OCI-LY7 (cell line): ENCODE data around the gene NXN. TPM values are rescaled to one million over a fixed set of nuclear protein-coding genes. Genes with fewer than 3 reads are reported as not detected.

Experiments
- BruUV-seq: library from RNA; stranded (reverse); fragments of 400-500 nt; replicated peaks from 2 replicates; lab custom pipeline; 2021; lab: Mats Ljungman, UMichigan
- CTCF ChIA-PET: fragments of 300-600 bp; sonication (Branson Sonifier 250); formaldehyde crosslinking; loops from one replicate; lab custom pipeline; 2022; ENCODE audit warnings: antibody characterized with exemption; ENCODE audit not compliant: unreplicated experiment; lab: Charles Lee
- POLR2A ChIA-PET: fragments of 300-600 bp; sonication (Branson Sonifier 250); formaldehyde crosslinking; loops from one replicate; lab custom pipeline; 2022; ENCODE audit warnings: antibody characterized with exemption; lab: Charles Lee
- DNase-seq: peaks from one replicate; pipeline ENCODE4 v3.0.0-alpha.2; 2015; ENCODE audit warnings: low spot score
- H2AFZ ChIP-seq: fragments of 200-600 bp; sonication (generic), shearing (Covaris generic); 2 replicates; pipeline ENCODE4 v1.6.1; 2014; ENCODE audit warnings: mild to moderate bottlenecking, antibody characterized with exemption, low read length, moderate library complexity
- H3K27ac ChIP-seq: fragments of 200-600 bp; sonication (generic); 2 replicates; pipeline ENCODE4 v1.5.1; 2014; ENCODE audit warnings: mixed run types, low read depth, mild to moderate bottlenecking, moderate library complexity, low read length, inconsistent platforms; ENCODE audit not compliant: poor library complexity, severe bottlenecking
- H3K36me3 ChIP-seq: fragments of 200-600 bp; sonication (generic); 2 replicates; pipeline ENCODE4 v1.6.1; 2014; ENCODE audit warnings: mild to moderate bottlenecking, antibody characterized with exemption, low read length, moderate library complexity, mixed read lengths; ENCODE audit not compliant: insufficient read depth
- H3K4me1 ChIP-seq: fragments of 200-600 bp; sonication (generic); 2 replicates; pipeline ENCODE4 v1.5.1; 2014; ENCODE audit warnings: mild to moderate bottlenecking, low read length; ENCODE audit not compliant: insufficient read depth, poor library complexity, severe bottlenecking
- H3K4me2 ChIP-seq: fragments of 200-600 bp; sonication (generic); 2 replicates; pipeline ENCODE4 v1.6.1; 2014; ENCODE audit warnings: mild to moderate bottlenecking, low read length
- H3K4me3 ChIP-seq: fragments of 200-600 bp; sonication (generic); 2 replicates; pipeline ENCODE4 v1.5.1; 2014; ENCODE audit warnings: mild to moderate bottlenecking, low read depth, low read length; ENCODE audit not compliant: poor library complexity, severe bottlenecking
- H3K79me2 ChIP-seq: fragments of 200-600 bp; sonication (generic); 2 replicates; pipeline ENCODE4 v1.6.1; 2016; ENCODE audit warnings: low read depth, mild to moderate bottlenecking, low read length, moderate library complexity, mixed read lengths; ENCODE audit not compliant: insufficient read depth
- H3K9me2 ChIP-seq: fragments of 200-600 bp; sonication (generic); 2 replicates; pipeline ENCODE4 v1.6.1; 2016; ENCODE audit warnings: mild to moderate bottlenecking, low read length, mixed read lengths; ENCODE audit not compliant: insufficient read depth
- H3K9me3 ChIP-seq: fragments of 200-600 bp; sonication (generic); 2 replicates; pipeline ENCODE4 v1.6.1; 2014; ENCODE audit warnings: mild to moderate bottlenecking, mixed run types, low read length, mixed read lengths
- H4K20me1 ChIP-seq: fragments of 200-600 bp; sonication (generic); 2 replicates; pipeline ENCODE4 v1.6.1; 2014; ENCODE audit warnings: mild to moderate bottlenecking, antibody characterized with exemption, low read length, moderate library complexity, mixed read lengths; ENCODE audit not compliant: insufficient read depth
- EZH2phosphoT487 ChIP-seq: fragments of 200-600 bp; sonication (generic); IDR thresholded peaks from 2 replicates; pipeline ENCODE4 v1.6.1; 2018; ENCODE audit warnings: low read depth, borderline replicate concordance, mild to moderate bottlenecking, mixed run types, antibody characterized with exemption, low read length, moderate library complexity, mixed read lengths
- intact Hi-C: fragments of 100-400 bp; cut with micrococcal nuclease; formaldehyde crosslinking; loops from one replicate; pipeline ENCODE4 v1.10.0; 2022; ENCODE audit not compliant: unreplicated experiment
- total RNA-seq, 2 experiments: library from RNA; depleted of rRNA in 1 of 2; stranded (reverse); fragments of >200 nt in 1 of 2; shearing (Covaris generic) in 1 of 2; gene quantifications; 2 replicates each; pipeline ENCODE4 v1.2.3, GENCODE V29; 2014 to 2022
- TF ChIP-seq, protein P1 (sequence below): fragments of 200-600 bp; sonication (generic); conservative IDR thresholded peaks from 2 replicates; pipeline ENCODE4 v1.5.1; 2014; ENCODE audit warnings: mild to moderate bottlenecking, antibody characterized with exemption, low read length, moderate library complexity, mixed read lengths

NXN gene
- total RNA-seq, 2 experiments from 2014 or later = 1.3 to 2.8 TPM

DNA sequence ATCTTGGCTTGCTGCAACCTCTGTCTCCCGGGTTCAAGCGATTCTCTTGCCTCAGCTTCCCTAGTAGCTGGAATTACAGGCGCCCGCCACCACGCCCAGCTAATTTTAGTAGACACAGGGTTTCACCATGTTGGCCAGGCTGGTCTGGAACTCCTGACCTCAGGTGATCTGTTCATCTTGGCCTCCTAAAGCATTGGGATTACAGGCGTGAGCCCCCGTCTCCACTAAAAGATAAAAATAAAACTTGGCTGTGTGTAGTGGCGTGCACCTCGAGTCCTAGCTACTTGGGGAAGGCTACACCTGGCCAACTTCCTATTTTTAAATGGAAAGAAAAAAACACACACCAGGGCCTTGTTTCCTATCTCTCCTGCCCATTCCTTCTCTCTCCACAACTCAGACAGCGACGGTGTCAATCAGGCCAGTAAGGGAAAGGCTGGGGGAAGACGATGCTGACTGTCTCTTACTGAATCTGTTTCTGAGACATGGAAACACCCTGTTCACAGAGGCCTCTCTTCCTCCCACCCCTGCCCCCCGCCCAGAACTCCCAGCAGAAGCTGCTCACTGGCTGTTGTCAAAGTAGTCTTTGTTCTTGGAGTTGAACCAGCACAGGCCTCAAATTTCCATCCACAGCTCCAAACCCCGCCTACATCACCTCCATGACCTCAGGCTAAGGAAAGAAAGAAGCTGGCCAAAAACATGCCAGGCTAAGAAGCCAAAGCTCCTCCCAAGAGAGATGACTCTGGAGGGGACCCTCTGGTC, 96.6 kb downstream of the NXN start:
- H3K4me2 ChIP-seq = no peak overlapping the region
- no peaks in the 10 kb centered on the region for H4K20me1 ChIP-seq
- no peaks in the 10 kb centered on the region for H3K4me1 ChIP-seq
- CTCF ChIA-PET = no interaction called here
- no peaks in the 10 kb centered on the region for H3K36me3 ChIP-seq
- H3K9me2 ChIP-seq = no peaks in the 10 kb centered on the region
- intact Hi-C loops = no loop called here
- no peaks in the 10 kb centered on the region for H3K9me3 ChIP-seq
- no peaks in the 10 kb centered on the region for H3K79me2 ChIP-seq
- BruUV-seq = no TSS peak
- DNase-seq = no peak
- TF ChIP-seq, protein P1, sequence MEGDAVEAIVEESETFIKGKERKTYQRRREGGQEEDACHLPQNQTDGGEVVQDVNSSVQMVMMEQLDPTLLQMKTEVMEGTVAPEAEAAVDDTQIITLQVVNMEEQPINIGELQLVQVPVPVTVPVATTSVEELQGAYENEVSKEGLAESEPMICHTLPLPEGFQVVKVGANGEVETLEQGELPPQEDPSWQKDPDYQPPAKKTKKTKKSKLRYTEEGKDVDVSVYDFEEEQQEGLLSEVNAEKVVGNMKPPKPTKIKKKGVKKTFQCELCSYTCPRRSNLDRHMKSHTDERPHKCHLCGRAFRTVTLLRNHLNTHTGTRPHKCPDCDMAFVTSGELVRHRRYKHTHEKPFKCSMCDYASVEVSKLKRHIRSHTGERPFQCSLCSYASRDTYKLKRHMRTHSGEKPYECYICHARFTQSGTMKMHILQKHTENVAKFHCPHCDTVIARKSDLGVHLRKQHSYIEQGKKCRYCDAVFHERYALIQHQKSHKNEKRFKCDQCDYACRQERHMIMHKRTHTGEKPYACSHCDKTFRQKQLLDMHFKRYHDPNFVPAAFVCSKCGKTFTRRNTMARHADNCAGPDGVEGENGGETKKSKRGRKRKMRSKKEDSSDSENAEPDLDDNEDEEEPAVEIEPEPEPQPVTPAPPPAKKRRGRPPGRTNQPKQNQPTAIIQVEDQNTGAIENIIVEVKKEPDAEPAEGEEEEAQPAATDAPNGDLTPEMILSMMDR = no peak
- TF ChIP-seq EZH2phosphoT487 = no peak
- H3K4me3 ChIP-seq = no peak overlapping the region
- POLR2A ChIA-PET = interaction anchor here (0.5 kb wide), 1 partner anchor 10 kb away, joined by 4 read pairs; no protein-coding TSS in a partner anchor
- no peak overlapping the region for H3K27ac ChIP-seq
- H2AFZ ChIP-seq = no peak overlapping the region

DNA sequence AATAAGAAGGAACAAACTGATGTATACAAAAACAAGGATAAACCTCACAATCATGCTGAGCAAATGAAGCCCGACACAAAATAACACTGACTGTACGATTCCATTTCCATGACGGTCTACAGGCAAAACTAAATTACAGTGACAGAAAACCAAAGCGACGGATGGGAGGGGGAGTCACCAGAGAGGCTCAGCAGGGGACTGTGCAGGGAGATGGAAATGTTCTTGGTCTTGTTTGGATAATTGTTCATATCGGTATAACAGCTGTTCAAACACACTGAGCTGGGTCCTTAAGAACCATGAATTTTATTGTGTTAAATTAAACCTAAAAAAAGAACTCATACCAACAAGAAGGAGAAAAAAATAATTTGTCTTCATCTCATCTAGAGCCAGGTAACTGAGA, 97.8 kb downstream of the NXN start:
- ChIA-PET CTCF (no interaction called here), POLR2A (no interaction called here)
- Histone ChIP-seq H3K4me1 (no peaks in the 10 kb centered on the region), H3K79me2 (no peaks in the 10 kb centered on the region), H3K36me3 (no peaks in the 10 kb centered on the region), H3K4me2 (no peak overlapping the region), H3K9me3 (no peaks in the 10 kb centered on the region), H3K9me2 (no peaks in the 10 kb centered on the region), H3K4me3 (no peak overlapping the region), H2AFZ (no peak overlapping the region), H4K20me1 (no peaks in the 10 kb centered on the region), H3K27ac (no peak overlapping the region)
- intact Hi-C loops = no loop called here
- BruUV-seq = no TSS peak
- no peak for DNase-seq
- TF ChIP-seq, protein P1 = no peak
- TF ChIP-seq EZH2phosphoT487 = no peak
